ENCODE data around the gene C5orf46.
"Not testable (repeated sequence)": the region's sequence is repeated elsewhere in the genome, so short reads cannot be mapped to it uniquely, and the experiment has no call there.

Gene C5orf46

DNA sequence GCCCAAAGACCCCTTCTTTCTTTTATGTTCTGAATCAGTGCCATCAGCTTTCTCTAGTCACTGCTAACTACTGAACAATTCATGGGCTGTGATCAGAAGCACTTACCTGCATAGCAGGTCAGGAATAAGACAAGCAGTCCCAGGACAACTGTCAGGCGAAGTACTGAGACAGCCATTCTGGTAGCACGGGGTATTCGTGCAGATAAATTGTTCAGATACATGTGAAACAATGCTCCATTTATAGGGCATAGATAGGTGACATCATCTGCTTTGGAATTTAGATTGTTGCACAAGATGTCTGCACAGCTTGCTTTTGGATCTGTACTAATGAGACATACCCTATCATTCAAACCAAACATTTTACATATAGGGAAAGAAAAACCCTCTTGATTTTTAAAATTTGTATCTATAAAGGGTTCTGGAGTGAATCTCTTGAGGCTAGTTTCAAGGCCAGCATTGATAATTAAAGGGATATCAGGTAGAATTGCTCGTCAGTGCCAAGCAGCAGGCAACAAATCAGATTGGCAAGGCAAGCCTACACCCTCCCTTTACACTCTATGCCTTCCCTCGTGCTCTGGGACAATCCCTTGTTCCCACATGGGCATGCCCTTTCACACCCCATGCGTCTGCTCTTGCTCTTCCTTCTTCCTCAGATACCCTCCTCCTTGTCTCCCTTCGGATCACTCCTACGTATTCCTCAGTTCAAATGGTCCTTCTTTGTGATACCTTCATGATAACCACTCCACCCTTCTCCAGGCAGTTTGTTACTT is at the start of gene C5orf46:
Gene C5orf46 (minus strand): TSS at position 213 of the 770 bp plus-strand sequence. CDS start 37 bp downstream, at position 176.
- peak in 1 of 2 experiments; percentile 8 for DNase-seq

DNA sequence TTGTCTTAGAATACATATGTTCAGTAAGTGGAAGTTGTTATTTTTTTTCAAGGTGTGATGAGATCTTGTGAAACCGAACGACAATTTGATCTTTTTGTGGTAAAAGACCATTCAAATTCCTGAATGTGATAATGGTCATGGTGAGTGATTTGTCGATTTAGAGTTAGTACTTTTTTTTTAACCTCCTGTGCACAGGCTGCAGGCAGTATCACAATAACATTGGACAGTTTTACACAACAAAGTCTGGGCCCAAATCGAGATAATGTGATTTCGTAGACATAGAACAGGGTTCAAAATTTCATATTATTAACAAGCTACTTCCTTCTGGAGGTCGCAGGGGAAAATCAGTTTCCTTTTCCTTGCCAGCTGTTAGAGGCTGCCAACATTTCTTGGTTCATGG is 48.6 kb upstream of the C5orf46 start:
- DNase-seq: no peak

DNA sequence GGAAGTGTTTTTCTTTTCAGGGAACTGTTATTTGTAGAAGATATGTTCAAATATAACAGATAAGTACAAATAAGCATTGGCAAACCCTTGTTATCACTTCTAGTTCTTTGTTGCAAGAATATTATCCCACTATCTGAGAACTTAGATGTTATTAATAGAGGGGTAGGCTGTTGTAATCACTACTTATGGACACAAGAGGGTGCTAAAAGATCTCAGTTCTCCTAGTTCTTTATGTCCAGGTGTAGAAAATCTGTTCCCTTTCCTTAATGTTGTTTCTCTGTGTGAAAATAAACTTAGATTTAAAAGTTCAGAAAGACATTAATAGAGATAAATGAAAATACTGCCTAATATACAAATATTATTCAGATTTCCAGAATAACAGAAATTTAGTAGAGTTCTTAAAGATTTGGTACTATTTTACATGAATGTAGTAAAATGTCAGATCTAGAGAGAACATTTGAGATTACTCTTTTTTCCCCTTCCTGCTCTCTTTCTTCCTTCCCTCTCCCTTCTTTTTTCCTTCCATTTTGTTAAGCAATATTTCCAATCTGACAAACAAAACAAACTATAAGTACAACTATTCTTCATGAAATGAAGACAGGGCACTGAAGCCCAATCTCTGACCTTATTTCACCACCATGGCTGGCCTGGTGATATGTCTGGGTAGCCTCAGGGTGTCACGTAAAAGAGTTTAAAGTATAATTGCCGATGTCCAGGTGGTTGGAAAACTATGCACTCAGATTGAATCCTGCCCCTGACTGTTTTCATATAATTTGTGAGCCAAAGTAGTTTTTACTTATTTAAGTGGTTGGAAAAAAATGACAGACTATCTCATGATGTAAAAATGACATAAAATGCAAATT is 43.6 kb upstream of the C5orf46 start:
- DNase-seq: no peak

DNA sequence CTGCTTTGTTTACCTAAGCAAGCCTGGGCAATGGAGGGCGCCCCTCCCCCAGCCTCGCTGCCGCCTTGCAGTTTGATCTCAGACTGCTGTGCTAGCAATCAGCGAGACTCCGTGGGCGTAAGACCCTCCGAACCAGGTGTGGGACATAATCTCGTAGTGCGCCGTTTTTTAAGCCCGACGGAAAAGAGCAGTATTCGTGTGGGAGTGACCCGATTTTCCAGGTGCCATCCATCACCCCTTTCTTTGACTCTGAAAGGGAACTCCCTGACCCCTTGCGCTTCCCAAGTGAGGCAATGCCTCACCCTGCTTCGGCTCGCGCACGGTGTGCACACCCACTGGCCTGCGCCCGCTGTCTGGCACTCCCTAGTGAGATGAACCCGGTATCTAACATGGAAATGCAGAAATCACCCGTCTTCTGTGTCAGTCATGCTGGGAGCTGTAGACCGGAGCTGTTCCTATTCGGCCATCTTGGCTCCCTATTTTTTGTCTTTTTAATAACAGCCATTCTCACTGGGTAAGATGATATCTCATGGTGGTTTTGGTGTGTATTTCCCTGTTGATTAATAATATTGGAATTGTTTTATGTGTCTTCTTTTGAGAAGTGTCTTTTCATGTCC is 40.4 kb upstream of the C5orf46 start:
- not testable (repeated sequence) for DNase-seq

DNA sequence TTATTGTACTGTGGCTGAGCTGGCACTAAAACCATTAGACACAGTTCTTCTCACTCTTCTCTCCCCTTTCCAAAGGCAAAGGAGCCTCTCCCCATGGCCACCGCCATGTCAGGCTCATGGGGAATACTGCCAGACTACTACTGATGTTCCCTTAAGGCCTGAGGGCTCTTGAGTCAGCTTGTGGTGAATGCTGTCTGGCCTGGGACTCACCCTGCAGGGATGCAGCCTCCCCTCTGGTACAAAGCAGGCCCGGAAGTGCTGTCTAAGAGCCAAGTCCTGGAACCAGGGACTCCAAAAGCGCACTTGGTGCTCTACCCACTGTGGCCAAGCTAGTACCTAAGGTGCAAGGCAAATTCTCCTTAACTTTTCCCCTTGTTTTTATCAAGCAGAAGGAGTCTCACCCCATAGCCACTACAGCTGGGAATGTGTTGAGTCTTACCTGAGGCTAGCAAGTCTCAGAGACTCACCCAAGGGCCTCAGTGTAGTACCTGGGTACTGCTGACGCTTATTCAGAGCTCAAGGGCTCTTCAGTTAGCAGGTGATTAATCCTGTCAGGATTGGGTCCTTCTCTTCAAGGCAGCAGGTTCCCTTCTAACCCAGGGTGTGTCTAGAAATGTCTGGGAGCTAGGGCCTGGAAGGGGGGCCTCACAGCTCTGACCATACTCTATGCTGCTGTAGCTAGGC is 33.2 kb upstream of the C5orf46 start:
- no peak for DNase-seq

DNA sequence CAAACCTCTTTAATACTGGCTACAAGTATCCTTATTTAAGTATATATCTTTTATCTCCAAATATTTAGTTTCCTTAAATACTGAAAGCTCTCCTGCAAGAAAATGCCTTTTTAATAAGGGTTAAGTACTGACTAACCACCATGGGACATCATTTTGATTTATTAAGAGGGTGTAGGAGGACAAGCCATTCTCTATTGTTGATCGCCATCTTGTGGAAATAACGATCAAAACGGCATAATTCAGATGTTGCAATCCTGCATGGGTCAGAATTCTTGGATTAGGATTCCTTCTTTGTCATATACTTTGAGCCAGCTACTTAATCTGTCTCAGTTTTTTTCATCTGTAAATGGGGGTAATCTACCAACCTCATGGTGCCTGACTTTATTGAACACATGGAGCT is 28.7 kb upstream of the C5orf46 start:
- peak in 1 of 2 experiments; percentile 16 for DNase-seq

DNA sequence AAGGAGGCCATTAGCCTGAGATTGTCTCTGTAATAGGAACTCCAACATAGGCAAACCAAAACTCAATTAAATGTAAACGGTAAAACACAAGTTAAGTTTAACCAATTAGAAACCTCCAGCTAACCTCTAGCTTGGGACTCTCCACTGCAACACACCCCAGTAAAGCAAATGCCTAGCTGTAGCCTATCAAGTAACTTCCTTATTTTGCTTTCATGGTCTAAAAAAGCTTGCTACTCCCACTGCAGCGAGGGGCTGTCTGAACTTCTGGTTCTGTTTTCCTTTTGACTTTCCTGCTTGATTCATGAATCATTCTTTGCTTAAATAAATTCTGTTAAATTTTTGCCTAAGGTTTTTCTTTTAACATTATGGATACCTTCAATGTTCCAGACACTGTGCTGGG is 24.4 kb upstream of the C5orf46 start:
- no peak for DNase-seq

DNA sequence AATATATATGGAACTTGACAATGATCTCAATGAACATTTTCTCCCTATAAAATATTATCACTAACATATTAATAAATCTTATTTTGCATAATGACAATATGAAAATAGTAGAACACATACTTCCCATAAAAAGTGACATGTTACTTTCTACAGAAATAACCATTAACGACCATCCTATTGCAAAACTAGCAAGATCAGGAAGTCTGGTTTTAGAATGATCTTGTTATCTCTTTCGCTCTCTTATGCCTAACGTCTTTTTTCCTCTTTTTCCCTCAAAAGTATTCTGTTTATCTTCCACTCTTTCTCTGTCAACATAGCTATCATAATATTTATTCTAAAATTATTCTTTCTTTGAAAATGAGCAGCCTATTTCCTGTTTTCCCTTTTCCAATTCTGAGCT is 21.6 kb upstream of the C5orf46 start:
- no peak for DNase-seq

DNA sequence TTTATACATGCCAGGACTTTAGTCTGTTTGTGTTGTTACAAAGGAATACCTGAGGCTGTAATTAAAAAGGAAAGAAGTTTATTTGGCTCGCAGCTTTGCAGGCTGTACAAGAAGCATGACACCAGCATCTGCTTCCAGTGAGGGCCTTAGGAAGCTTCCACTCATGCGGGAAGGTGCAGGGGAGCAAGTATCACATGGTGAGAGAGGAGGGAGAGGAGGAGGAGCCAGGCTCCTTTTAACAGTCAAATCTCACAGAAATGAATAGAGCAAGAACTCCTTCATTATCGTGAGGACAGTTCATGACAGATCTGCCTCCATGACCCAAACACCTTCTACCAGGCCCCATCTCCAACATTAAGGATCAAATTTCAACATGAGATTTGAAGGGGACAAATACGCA is 18.7 kb upstream of the C5orf46 start:
- no peak for DNase-seq

DNA sequence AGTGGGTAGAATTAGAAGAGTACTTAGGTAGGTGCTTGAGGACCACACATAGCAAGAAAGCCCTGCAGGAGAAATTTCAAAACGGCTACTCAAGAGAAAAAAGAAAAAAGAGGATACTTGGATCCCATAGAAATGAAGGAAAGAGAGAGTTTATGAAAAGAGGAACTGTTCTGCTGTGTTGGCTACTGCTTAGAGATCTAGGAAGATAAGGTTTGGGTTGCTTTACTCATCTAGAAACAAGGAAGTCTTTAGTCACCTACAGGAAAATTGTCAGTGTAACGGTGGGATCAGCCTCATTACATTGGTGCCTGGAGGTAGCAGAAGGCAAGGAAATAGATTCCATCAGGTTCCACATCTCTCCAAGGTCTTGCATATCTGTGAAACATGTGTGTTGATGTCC is 14.8 kb upstream of the C5orf46 start:
- DNase-seq: no peak

DNA sequence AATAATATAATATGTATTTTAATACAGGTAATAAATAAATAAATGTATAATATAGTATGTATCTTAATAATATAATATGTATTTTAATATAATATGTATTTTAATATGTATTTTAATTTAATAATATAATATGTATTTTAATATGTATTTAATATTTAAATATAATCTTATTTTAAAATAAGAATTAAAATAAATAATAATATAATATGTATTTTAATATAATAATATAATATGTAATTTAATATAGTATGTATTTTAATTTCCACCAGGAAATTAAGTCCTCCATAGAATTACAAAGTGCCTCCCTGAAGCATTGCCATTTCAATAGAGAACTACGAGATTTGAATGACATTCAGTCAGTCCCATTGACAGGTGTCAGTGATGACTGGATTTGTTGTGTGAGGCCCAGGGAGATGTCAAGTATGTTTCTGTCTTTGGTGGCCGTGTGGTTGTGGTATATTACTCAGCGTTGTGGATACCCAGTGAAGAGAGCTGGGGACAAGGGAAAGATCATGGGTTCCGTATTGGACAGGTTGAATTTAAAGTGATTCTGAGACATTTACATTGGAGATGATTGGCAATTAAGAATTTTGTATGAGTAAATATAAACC is 14.2 kb upstream of the C5orf46 start:
- DNase-seq: no peak

DNA sequence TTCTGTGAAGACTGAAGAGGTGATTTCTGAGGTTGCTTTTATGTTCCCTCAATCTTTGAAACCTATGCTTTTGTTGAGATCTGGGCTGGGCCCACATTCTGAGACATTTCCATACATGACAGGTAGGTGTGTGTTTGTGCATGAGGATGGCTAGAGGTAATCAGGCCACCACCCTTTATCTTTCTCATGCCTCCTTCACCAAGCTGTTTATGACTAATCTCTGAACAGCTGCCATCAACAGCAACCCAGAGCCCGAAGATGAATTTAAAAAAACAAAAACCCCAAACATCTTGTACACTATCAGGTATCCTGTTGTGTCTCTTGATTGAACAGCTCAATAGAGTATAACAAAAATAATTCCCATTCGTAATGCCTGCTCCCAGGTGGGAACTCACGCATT is 12.6 kb upstream of the C5orf46 start:
- DNase-seq: no peak

DNA sequence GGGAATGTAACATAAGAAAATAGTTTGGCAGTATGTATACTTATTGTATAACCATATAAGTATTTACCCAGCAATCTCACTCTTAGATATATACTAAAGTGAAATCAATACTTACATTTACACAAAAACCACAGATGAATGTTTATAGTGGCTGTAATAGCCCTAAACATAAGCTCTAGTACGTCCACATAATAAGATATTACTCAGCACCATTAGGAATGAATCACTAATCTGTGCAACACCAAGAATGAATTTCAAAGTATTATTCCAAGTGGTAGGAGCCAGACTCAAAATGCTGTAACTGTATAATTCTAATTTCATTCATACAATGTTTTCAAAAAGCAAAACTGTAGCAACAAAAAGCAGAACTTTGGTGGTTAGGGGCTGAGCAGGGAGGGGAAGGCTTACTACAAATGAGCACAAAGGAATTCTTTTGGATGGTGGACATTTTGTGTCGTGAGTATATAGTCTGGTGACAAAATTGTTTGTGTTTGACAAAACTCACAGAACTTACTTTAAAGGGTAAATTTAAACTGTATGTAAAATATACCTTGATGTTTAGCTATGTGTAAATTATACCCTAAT is 11.9 kb upstream of the C5orf46 start:
- no peak for DNase-seq

DNA sequence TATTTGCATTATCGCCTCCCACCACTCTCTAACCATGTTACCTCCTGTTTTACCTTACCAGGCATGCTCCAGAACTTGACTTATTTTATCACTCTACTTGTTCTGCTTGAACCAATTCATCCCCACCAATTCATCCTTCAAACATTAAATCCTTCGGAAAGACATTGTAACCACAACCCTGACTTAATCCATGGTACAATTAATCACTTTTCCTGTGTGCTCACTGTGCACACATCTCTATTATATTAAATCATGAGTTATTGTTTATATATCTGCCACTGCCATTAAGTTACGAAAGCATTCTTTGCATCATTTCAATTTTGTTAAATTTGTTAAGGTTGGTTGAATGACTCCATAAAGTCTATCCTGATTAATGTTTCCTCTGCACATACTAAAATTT is 7.4 kb upstream of the C5orf46 start:
- DNase-seq: no peak

DNA sequence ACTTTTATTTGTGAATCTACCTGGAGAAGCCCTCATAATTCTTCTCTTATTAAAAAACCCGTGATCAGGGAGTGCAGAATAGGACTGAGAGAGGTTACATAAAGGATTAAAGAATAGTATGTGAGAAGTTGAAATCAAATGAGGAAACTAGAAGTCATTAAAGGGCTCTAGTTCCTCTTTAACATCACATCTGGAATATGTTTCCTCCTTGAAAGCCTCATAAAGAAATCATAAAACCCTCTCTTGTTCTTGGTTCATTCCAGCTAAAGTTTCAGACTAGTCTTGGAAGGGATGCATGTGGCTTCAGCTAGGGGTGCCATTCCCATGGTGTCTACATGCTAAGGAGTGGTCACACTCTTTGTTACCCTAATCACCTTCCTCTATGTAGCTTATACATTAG is 5.7 kb upstream of the C5orf46 start:
- DNase-seq: no peak

DNA sequence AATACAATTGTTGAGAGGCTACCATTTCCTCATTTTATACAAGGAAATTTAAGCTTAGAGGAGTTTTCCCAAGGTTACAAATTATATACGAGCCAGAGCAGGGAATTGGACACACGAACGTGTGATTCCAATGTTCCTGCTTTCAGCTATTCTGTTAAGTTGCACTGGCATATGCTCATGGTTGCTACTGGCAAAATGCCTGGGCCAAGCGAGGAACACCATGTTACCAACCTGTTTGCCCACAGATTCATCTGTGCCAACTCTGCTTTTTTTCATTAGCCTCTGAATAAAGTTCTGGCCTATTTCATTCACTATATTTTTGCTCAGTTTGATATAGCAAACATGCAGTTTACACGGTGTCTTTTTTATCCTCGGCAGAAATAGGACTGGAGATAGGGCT is 5.1 kb upstream of the C5orf46 start:
- DNase-seq: peak; percentile 56 to 71

DNA sequence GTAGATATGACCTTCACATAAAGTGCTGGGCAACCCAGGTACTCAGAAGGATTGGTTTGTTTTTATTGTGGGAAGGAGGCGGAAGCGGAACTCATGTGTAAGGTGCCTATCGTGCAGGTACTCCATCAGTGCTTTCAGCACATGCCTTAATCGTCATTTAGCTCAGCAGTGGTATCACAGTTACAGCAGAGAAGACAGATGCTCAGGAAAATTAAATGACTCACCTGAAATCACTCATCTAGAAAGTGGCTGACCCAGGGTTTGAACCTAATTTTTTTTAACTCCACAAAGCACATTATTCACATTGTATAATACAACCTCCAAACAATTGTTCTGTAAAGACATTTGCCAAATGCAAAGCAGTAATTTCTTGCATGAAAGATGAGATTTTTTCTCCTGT is 2.2 kb downstream of the C5orf46 start:
- no peak for DNase-seq

DNA sequence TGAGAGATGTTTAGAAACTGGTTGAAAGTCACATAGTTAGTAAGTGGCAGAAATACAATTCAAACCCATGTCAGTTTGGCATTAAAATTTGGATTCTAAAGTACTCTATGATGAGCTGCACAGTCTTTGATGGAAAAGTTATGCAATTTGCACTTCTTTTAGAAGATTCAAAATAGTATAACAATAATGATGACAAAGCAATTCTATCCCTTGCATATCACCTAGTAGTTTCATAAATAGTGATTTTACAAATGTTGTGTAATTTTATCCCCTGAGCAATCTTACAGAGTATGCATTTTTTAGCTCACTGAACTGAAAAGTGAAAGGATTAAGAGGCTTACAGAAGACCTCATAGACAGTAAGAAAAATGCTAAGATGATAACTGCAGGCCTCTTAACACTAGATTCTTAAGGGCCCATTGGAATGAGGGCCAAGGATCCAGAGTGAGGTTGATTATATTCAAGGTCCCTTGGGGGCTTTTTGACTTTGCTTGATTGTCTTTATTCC is 3.7 kb downstream of the C5orf46 start:
- no peak for DNase-seq

DNA sequence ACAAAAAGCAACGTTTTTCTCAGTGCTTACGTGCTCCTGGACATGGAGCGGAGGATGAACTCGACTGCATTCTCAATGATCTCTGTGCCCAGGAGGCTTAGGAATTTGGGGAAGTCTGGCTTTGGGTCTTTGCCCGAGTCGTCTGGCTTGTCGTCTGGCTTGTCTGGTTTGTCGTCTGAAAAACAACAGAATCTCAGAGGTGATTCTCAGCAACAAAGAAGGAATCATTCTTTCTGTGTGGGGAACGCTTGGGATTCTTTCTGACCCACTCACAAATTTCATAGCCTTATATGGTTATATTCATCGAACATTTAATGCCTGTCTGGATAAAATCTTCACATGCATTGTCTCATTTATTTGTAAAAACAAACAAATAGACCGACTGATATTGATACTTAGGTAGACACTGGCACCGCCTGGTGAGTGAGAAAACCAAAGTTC is 4.7 kb downstream of the C5orf46 start:
- no peak for DNase-seq

DNA sequence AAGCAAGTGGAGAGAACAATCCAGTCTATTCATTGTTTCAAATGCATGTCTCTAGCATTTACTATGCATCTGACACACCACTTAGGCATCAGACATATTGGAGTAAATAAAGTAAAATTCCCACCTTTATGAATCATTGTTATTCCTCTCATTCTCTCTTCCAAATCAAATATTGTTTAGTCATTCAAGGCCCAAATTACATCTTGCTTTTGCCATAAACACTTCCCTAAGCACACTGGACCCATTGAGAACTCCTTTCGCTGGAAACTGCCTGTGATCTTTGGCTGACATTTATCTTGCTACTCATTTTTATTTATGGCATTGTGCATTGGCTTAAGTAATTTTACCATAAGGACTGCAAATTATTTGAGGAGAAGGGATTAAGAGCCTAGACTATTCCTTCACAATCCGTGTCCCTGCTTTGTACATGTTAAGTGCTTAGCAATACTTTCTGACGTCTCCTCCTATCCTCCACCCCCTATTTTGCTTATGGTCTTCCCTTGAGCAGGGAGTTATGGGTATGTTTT is 7.4 kb downstream of the C5orf46 start:
- no peak for DNase-seq

DNA sequence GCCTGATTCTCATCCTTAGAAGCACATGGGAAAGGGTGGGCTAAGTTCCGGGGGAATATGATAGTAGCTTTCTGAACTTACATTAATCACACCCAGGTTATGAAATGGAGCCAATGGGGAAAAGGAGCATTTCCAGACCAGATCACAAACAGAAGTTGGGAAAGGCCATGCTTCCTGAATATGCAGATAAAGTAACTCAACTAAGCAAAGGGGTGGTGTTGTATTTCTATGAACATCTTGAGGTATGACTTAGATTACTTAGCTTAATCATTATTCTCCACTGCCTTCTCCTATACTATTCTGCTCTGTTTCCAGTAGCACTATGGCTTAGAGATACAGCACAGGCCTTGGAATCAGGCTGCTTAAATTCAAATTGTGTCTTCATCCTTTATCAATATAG is 10.5 kb downstream of the C5orf46 start:
- DNase-seq: no peak

DNA sequence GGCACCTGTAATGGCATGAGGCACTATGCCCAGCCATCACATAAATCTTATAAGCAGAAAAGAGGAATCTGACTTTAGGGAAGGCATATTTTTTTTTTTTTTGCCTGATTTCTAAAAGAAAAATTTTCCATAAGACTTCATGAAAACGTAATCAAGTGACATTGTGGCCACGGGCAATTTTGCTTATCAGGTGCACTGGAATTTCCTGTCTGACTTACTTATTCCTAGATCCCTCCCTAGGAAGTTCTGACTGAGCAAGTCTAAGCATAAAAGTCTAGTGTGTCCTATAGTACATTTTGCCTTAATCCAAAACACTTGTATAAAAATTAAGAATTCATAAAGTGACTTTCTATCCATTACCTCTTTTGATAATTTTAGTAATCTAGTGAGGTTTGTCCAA is 12.5 kb downstream of the C5orf46 start:
- no peak for DNase-seq

Data from cerebellar nuclear complex (tissue), 1 donor.